Esophagus muscularis mucosa (tissue), 3 donors: Measurements from ENCODE around the gene PSMC5.

Experiments
- CTCF ChIP-seq, 3 experiments: fragments of 200-600 bp in 2 of 3; fragments of 450-650 bp in 1 of 3; sonication (generic) in 2 of 3; IDR thresholded peaks; one replicate each; pipeline ENCODE4 v1.5.1; 2017 to 2019; ENCODE audit warnings: antibody characterized with exemption in 3 of 3, mild to moderate bottlenecking in 2 of 3, moderate library complexity in 1 of 3
- EP300 ChIP-seq: sonication (generic); formaldehyde crosslinking; IDR thresholded peaks from one replicate; pipeline ENCODE4 v1.6.1; 2017; ENCODE audit warnings: antibody characterized with exemption

DNA sequence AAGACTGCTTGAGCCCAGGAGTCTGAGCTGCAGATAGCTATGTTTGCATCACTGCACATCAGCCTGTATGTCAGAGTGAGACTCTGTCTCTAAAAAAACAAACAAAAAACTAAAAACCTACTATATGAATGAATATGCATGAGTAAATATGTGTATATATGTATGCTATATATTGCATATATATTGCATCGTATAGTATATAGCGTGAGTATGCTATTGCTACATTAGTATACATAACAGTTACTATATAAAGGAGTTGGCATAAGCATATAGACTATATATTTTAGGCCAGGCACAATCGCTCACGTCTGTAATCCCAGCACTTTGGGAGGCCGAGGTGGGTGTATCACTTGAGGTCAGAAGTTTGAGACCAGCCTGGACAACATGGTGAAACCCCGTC lies 37.2 kb upstream of the PSMC5 start:
- TF ChIP-seq CTCF (IDR thresholded peaks at IDR 0.05) (no peak), EP300 (no peak)
